Measurements from ENCODE around the gene ARHGAP27.

Gene ARHGAP27

DNA sequence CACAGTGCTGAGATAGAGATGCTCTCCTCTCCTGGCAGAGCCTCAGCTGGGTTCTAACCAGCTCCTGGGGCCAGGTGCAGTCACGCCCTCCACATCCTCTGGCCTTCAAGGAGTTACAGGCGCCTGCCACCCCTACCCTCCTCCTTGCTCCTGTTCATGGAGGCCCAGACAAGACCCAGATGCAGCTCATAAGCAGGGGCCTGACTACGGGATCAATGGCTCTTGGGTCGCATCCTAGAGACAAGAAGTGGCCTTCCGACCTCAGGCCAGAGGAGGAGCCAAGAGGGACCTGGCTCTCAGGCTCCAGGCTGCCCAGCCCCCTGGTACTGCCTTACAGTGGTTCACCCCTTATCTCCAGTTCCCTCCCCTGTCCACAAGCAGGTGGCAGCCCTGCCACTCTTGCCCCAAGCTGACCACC lies 23.0 kb downstream of the ARHGAP27 start:
- Mint-ChIP-seq H3K4me1 (ENCODE audit: low read depth) (peaks cover 37% of the 10 kb centered on the region), H3K4me3 (peak overlapping the region; percentile 99), H3K9me3 (no peaks in the 10 kb centered on the region), H3K27me3 (ENCODE audit: low read depth) (no peaks in the 10 kb centered on the region), H3K27ac (peak overlapping the region; percentile 97), H3K36me3 (ENCODE audit: low read depth) (peaks cover 18% of the 10 kb centered on the region)

DNA sequence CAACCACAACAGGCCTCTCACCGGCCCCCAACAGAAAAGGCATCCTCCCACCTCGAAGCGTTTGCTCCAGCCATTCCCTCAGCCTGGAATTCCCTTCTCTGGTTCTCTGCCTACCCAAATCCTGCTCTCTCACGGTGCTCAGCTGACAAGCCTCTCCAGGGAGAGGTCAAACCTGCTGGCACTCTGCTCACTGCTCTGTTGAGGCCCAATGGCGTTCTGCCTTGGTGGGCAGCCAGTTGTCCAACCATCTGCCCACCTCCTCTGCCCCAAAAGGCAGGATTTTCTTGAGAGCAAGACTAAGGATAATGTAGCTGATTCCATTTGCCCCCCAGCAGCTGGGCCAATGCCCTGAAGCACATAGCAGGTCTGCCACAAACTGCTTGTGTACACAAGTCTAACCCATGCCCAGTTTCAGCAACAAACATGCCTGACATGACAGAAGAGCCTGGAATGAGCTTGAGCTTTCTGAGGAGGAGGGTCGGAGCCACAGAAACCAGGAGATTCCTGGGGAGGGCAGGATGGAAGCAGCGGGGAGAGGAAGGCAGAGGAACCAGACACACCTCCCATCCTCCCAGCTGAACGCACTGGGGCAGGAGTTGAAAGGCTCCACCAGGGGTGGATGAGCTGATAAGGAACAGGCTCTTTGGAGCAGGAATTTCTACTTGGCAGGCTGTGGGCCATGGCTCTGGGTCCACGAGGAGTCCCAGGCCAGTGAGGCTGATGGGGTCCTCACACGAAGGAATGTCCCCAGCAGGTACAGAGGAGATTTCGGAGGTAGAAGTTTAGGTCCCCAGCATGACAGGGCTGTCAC lies 23.9 kb downstream of the ARHGAP27 start:
- no peaks in the 10 kb centered on the region for H3K9me3 Mint-ChIP-seq
- H3K27ac Mint-ChIP-seq = peak overlapping the region; percentile 97
- peaks cover 37% of the 10 kb centered on the region for H3K4me1 Mint-ChIP-seq (ENCODE audit: low read depth)
- no peaks in the 10 kb centered on the region for H3K27me3 Mint-ChIP-seq (ENCODE audit: low read depth)
- H3K4me3 Mint-ChIP-seq = peak overlapping the region; percentile 99
- H3K36me3 Mint-ChIP-seq (ENCODE audit: low read depth) = peaks cover 26% of the 10 kb centered on the region

DNA sequence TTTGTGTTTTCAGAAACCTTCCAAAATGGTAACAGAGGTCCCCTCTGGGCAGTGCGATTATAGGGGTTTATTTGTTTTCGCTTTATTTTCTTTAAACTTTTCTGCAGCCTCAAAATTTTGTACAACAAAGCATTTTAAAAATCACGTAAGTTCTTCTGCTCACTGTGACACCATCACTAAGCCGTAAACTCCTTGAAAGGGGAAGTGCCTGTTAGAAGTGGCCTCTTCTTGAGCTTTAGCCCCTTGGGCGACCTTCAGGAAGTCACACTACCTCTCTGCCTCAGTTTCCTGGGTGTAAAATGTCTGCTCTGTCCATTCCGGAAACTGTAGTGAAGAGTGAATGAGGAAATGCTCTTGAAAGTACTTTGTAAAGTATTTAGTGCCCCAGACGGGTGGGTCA lies 26.6 kb downstream of the ARHGAP27 start:
- Mint-ChIP-seq H3K27ac (no peak overlapping the region), H3K4me1 (ENCODE audit: low read depth) (peaks cover 30% of the 10 kb centered on the region), H3K4me3 (no peak overlapping the region), H3K9me3 (no peaks in the 10 kb centered on the region), H3K36me3 (ENCODE audit: low read depth) (peaks cover 37% of the 10 kb centered on the region), H3K27me3 (ENCODE audit: low read depth) (no peaks in the 10 kb centered on the region)

- no peak overlapping the region for H3K4me3 Mint-ChIP-seq
- no peak overlapping the region for H3K27ac Mint-ChIP-seq
- H3K36me3 Mint-ChIP-seq (ENCODE audit: low read depth) = peaks cover 42% of the 10 kb centered on the region
- peaks cover 26% of the 10 kb centered on the region for H3K4me1 Mint-ChIP-seq (ENCODE audit: low read depth)
- no peaks in the 10 kb centered on the region for H3K9me3 Mint-ChIP-seq
- no peaks in the 10 kb centered on the region for H3K27me3 Mint-ChIP-seq (ENCODE audit: low read depth)
These were observed 27.2 kb downstream of the ARHGAP27 start for GRCh38 chr17:45405250-45406086.

- peaks cover 39% of the 10 kb centered on the region for H3K36me3 Mint-ChIP-seq (ENCODE audit: low read depth)
- H3K4me1 Mint-ChIP-seq (ENCODE audit: low read depth) = peaks cover 23% of the 10 kb centered on the region
- no peak overlapping the region for H3K4me3 Mint-ChIP-seq
These were observed 27.8 kb downstream of the ARHGAP27 start for GRCh38 chr17:45404870-45405249.

GRCh38 chr17:45403906-45404490 lies 28.7 kb downstream of the ARHGAP27 start:
- Mint-ChIP-seq H3K36me3 (ENCODE audit: low read depth) (peaks cover 45% of the 10 kb centered on the region), H3K4me1 (ENCODE audit: low read depth) (peaks cover 16% of the 10 kb centered on the region), H3K9me3 (no peaks in the 10 kb centered on the region), H3K27me3 (ENCODE audit: low read depth) (no peaks in the 10 kb centered on the region), H3K4me3 (no peak overlapping the region), H3K27ac (no peak overlapping the region)

More at GRCh38 chr17:45404870-45405249, 27.8 kb downstream of the ARHGAP27 start:
- no peaks in the 10 kb centered on the region for H3K9me3 Mint-ChIP-seq
- H3K27ac Mint-ChIP-seq = peak overlapping the region; percentile 26
- H3K27me3 Mint-ChIP-seq (ENCODE audit: low read depth) = no peaks in the 10 kb centered on the region

DNA sequence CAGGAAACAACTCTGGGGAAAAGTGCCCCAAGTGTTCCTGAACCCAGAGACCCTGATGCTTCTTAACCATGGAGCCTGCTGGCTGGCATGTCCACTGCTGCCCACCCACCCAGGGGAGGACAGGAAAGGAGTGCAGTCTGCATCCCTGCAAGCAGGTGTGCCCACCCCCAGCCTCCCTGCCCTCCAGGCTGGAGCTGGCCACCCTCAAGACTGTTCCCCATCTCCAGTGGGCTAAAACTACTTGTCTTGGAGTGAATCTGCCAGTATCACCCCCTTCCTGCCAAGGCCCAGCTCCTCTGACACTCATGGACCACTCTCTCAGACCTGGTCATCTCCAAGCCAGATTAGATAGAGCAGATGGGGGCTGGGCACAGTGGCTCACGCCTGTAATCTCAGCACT lies 29.8 kb downstream of the ARHGAP27 start:
- Mint-ChIP-seq H3K36me3 (ENCODE audit: low read depth) (peaks cover 41% of the 10 kb centered on the region), H3K27me3 (ENCODE audit: low read depth) (no peaks in the 10 kb centered on the region), H3K27ac (no peak overlapping the region), H3K9me3 (no peaks in the 10 kb centered on the region), H3K4me3 (no peak overlapping the region), H3K4me1 (ENCODE audit: low read depth) (peaks cover 5% of the 10 kb centered on the region)

- no peaks in the 10 kb centered on the region for H3K9me3 Mint-ChIP-seq
- H3K27me3 Mint-ChIP-seq (ENCODE audit: low read depth) = no peaks in the 10 kb centered on the region
- no peak overlapping the region for H3K27ac Mint-ChIP-seq
- H3K36me3 Mint-ChIP-seq (ENCODE audit: low read depth) = peaks cover 44% of the 10 kb centered on the region
- no peaks in the 10 kb centered on the region for H3K4me1 Mint-ChIP-seq (ENCODE audit: low read depth)
- no peak overlapping the region for H3K4me3 Mint-ChIP-seq
These were observed 33.9 kb downstream of the ARHGAP27 start for GRCh38 chr17:45398800-45399199.

DNA sequence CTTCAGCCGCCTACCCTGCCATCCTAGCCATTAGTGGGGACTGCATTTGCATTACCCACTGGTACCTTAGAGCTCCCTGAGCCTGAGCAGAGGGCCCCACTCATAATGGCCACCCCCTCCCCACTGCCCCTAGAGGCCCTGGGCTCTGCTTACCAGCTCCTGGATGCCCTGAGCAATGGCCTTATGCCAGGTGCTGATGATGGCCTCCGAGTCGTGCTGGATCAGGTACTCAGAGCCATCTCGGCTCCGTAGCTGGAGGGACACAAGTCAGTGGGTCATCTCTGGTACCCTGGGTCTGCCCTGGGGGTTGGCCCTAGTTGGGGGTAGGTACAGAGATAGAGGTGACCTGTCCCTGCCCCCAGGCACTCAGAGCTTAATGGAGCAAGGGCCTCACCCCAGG lies 34.9 kb downstream of the ARHGAP27 start:
- Mint-ChIP-seq H3K9me3 (no peaks in the 10 kb centered on the region), H3K4me3 (no peak overlapping the region), H3K27ac (no peak overlapping the region)

DNA sequence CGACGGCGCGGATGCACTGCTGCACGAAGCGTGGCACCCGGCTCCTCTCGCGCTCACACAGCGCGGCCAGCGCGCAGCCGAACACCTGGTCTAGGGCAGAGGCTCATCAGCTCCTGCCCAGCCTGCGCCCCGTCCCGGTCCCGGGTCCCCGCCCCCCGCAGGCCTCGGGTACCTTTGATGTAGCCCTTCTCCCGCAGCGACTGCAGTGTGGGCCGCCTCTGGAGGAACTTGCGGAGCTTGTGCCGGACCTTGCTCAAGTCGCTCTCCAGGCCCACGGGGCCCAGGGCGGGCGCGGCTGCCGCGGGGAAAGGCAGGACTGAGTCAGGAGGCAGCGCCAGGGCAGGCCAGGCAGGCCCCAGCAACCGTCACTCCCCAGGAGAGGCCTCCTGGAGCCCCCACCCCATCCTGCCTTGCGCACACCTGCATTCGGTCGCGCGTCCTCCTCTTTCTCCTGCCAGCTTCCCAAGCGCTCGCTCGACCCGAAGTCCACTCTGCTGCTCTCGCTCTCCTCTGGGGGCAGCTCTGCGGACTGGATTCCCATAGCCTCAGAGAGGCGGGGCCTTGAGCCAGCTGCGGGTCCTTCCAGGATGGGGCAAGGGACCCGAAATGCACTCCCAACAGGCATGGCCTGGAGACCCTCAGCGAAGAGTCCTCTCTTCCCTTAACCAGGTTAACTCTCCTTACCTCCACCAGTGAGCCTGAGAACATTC lies 36.0 kb downstream of the ARHGAP27 start:
- Mint-ChIP-seq H3K36me3 (ENCODE audit: low read depth) (peaks cover 36% of the 10 kb centered on the region), H3K4me1 (ENCODE audit: low read depth) (peaks cover 3% of the 10 kb centered on the region), H3K9me3 (no peaks in the 10 kb centered on the region), H3K4me3 (no peak overlapping the region), H3K27ac (no peak overlapping the region), H3K27me3 (ENCODE audit: low read depth) (no peaks in the 10 kb centered on the region)

More for the DNA sequence above, 34.9 kb downstream of the ARHGAP27 start:
- H3K36me3 Mint-ChIP-seq (ENCODE audit: low read depth) = peaks cover 40% of the 10 kb centered on the region
- peaks cover 3% of the 10 kb centered on the region for H3K4me1 Mint-ChIP-seq (ENCODE audit: low read depth)
- no peaks in the 10 kb centered on the region for H3K27me3 Mint-ChIP-seq (ENCODE audit: low read depth)

- Mint-ChIP-seq H3K4me3 (no peak overlapping the region), H3K4me1 (ENCODE audit: low read depth) (peaks cover 6% of the 10 kb centered on the region), H3K36me3 (ENCODE audit: low read depth) (peaks cover 28% of the 10 kb centered on the region), H3K9me3 (no peaks in the 10 kb centered on the region), H3K27ac (no peak overlapping the region), H3K27me3 (ENCODE audit: low read depth) (no peaks in the 10 kb centered on the region)
These were observed 36.9 kb downstream of the ARHGAP27 start for GRCh38 chr17:45395569-45396415.

DNA sequence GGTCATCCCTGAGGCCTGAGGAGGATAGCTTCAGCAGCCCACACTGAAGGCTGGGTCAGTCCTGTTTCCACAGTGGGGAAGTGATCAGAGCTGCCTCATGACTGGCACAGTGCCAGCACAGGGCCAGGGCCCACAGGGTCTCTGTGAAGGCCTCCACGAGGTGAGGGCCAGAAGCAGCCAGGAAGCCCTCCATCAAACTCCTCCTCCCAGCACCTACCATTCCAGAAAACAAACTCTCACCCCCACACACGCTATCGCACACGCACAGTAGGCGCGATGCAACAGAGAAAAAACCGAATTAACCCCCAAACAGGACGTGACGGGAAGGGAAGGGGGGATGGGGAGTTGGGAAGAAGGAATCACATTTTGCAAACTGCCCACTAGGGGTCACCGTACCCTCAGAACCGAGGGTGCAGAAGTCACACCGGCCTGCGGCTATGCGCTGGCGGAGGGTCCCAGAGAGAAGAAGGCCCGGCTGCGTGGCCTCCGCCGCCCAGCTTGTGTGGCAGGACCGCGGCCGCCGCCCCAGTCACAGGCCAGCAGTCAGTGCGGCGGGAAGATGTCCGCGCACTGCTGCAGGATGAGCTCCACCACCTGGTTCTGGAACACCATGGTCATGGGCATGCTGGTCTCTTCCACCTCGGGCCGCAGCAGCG lies 37.6 kb downstream of the ARHGAP27 start:
- no peak overlapping the region for H3K27ac Mint-ChIP-seq
- no peak overlapping the region for H3K4me3 Mint-ChIP-seq
- H3K27me3 Mint-ChIP-seq (ENCODE audit: low read depth) = no peaks in the 10 kb centered on the region
- peaks cover 26% of the 10 kb centered on the region for H3K36me3 Mint-ChIP-seq (ENCODE audit: low read depth)
- peaks cover 6% of the 10 kb centered on the region for H3K4me1 Mint-ChIP-seq (ENCODE audit: low read depth)
- no peaks in the 10 kb centered on the region for H3K9me3 Mint-ChIP-seq

DNA sequence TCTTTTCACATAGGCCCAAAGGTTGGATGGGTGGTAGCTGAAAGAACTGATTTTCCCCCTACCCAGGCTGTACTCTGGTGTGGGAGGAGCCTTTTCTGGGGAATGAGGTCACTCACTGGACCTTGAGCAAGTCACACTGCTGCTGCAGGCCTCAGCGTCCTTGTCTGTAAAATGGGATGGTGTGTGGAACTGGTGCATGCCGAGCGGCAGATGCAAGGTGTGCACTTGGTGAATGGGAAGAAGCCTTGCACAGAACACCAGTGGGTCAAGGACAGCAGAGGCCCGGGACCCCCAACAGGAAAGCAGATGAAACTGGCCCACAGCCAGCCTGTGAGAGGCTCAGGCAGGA lies 38.1 kb downstream of the ARHGAP27 start:
- H3K4me1 Mint-ChIP-seq (ENCODE audit: low read depth) = peaks cover 6% of the 10 kb centered on the region
- no peaks in the 10 kb centered on the region for H3K9me3 Mint-ChIP-seq
- peaks cover 2% of the 10 kb centered on the region for H3K27me3 Mint-ChIP-seq (ENCODE audit: low read depth)
- no peak overlapping the region for H3K27ac Mint-ChIP-seq
- no peak overlapping the region for H3K4me3 Mint-ChIP-seq
- peaks cover 24% of the 10 kb centered on the region for H3K36me3 Mint-ChIP-seq (ENCODE audit: low read depth)

Data from T-helper 1 cell treated with Interleukin-12 subunit alpha and Interleukin-12 subunit beta and Interleukin-4 antibody, amounts not matched to agents 30 μg/mL and 1 μg/mL, for 36 hours (primary cell).